Astrocyte (in vitro differentiated cells and primary cell): Measurements from ENCODE around the gene TRIP4.

Source experiments
- CTCF ChIP-seq: IDR thresholded peaks from 2 replicates; pipeline ENCODE4 v1.5.1; 2011; ENCODE audit warnings: low read depth, mild to moderate bottlenecking, inconsistent platforms, low read length, moderate library complexity; ENCODE audit not compliant: insufficient read depth
- EZH2 ChIP-seq: IDR thresholded peaks from 2 replicates; pipeline ENCODE4 v1.6.1; 2012; ENCODE audit warnings: mild to moderate bottlenecking, low read length, inconsistent platforms; ENCODE audit not compliant: insufficient read depth

DNA sequence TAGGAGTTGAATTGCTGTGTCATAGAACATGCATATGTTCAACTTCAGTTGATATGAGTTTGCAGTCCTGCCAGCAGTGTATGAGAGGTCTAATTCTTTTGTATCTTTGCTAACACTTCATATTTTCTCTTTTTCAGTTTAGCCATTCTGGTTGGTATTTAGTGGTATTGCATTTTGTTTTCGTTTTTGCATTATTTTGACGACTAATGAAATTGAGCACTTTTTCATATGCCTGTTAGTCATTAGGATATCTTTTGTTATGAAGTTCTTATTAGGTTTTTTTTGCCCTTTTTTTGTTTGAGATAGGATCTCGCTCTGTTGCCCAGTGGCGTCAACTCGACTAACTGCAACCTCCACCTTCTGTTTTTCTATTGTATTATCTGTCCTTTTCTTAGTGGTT, 9.2 kb downstream of the TRIP4 start:
- TF ChIP-seq CTCF (no peak), EZH2 (no peak)
